GM18508 (cell line): ENCODE results near the gene DDX5.
A peak's percentile ranks its signal among the peaks of the same experiment; 100 is the strongest.

ENCODE experiments used
- ATAC-seq: cut with Tn5 transposase; IDR thresholded peaks from one replicate; pipeline ENCODE4 v1.9.1; 2021; ENCODE audit warnings: moderate number of reproducible peaks; ENCODE audit not compliant: insufficient read depth, unreplicated experiment

The DDX5 gene

DNA sequence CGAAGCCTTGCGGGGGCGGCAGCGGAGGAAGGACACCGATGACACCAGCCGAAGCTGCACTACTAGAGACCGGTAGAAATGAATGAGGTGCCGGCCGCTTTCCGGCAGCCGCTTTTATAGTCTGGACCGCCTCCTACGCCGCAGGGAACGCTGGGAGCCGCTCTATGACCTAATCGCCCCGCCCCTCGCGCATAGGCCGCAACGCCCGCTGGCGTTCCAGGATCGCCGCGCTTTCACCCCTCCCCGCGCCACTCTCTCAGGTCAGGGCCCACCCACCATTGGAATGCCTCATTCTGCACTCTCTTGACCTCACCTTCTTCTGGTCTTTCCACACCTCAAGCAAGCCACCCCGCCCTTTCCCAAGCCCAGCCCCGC, at the start of gene DDX5:
Gene DDX5 (minus strand): TSS at position 89 of the 375 bp plus-strand sequence. CDS start 170 bp downstream, outside the sequence.
- peak; percentile 40 for ATAC-seq

DNA sequence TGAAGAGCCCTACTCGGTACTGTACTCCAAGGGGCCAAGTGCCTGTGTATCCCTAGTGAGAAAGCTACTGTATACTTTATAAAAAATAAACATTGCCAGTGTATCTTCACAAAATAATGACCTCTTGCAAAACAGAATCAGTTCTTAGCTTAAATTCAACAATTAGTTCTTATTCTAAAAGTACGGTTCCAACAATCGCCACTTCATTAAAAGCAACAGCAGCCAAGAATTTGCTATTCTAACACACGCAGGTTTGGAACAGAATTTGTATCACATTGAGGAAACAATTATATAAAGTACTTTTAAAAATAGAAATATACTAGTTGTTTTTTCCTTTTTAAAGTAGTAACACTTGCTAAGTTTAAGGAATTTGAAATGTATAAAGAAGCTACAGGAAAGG, 49.2 kb upstream of the DDX5 start:
- no peak for ATAC-seq

DNA sequence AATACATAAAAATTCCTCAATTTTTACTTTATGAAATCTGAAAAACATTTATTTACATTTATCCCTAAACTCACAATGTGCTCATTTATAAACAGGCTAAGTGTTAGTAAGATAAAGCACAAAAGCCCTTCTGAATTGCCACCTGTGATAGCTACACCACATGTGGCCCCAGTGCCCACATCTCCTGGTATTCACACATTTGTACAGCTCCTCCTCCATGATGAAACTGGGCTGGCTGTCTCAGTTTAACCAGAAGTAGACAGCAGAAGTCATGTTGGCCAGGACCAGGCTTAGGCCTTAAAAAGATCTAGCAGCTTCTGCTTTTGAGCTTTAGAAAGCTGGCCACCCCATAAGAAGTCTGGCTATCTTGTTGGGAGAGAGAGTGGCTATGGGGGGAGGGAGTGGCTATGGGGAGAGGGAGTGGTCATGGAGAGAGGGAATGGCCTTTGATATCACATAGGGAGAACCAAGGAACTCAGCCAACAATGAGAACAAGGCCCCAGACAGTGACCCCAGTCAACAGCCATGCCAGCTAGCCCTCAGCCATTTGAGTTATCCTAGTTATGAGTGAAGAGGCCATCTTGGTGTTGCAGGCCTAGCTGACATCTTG, 48.0 kb upstream of the DDX5 start:
- ATAC-seq, result no peak

DNA sequence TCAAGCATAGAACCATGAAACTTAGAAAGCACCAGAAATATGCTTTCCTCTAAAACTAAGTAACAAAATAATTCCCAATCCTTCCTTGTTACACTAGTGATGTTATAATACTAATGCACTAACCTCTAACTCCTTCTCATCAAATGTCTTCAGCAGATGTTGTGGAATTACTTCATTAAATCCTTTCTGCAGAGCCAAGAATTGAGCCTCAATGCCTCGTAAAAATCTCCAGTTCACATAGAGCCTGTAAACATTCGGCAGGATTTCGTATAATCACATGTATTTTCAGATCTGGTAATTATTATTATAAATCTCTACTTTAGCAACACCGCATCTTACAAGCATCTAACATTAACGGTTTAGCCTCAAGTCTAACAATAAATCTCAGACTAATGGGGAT, 45.4 kb upstream of the DDX5 start:
- no peak for ATAC-seq

DNA sequence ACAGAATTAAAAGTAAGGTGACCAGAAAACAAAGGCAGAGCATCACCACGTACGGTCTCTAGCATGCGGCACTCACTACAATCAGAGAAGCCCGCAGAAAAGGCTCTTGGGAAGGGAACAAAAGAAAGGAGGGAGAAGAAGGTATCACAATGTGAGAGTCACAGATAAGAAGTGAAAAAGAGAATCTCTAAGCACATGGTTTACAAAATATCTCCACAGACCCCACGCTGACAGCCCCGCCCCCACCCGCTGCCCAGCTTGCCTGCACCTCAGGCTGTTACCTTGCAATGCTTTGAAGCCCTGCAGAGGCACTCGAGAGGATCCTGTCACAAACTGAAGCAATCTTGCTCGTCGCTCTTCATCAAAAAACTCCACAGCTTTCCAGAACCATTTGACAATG, 41.2 kb upstream of the DDX5 start:
- no peak for ATAC-seq

DNA sequence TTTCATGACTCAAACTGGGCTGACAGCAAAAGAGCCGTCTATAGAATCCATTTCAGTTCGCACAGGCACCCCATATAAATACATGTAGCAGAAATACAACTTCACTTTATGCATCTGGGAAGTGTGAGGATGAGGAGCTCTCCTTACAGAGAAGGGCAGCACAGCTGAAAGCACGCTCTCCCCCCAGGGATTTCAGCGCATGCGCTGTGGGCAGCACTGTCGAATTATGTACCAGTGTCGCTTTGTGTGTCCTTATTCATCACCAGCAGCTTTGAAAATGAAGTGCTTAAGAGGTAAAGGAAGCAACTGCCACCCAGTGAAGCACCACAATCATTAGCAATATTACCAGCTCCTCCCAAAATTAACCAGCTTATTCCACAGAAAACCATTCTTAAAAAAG, 40.6 kb upstream of the DDX5 start:
- no peak for ATAC-seq

DNA sequence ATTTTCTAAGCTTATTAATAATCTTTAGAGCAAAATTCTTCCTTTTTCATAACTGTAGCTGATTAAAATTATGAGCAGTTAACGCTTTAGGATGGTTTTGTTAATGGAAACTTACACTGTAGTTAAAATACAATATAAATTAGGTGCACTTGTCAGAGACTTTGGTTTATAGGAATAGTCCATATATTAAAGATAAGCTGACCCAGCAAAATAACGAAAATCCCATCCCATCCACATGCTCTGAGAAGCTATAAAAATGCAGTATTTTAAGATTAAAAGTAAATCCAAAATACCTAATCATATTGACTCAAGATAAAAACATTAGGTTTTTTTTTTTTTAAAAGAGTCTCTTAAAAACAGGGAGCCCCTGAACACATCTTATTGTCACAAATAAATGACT, 38.7 kb upstream of the DDX5 start:
- no peak for ATAC-seq

DNA sequence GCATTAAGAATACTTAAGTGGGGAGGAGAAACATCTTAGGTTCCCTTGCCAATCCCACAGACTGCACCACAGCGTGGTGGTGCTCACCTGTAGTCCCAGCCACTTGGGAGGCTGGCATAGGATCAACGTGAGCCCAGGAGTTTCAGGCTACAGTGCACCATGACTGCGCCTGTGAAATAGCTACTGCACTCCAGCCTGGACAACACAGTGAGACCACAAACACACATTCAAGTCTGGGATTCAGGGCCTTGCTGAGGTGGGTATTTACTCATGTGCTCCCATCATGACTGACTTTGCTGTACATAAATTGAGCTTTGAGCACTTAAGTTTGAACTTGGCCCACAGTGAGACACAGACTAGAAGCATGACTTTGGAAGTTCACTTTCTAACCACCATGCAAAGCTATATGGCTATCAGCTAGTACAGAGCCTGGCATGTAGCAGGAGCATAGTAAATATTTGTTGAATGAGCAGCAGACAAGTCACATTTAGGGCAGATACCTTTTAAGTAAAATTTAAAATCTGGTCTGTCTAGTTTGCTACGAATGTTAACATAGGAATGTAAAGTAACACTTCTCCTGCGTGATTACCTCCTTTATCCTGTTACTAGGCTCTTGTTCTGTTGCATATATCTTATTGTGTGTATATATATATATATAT, 34.2 kb upstream of the DDX5 start:
- ATAC-seq, result no peak

DNA sequence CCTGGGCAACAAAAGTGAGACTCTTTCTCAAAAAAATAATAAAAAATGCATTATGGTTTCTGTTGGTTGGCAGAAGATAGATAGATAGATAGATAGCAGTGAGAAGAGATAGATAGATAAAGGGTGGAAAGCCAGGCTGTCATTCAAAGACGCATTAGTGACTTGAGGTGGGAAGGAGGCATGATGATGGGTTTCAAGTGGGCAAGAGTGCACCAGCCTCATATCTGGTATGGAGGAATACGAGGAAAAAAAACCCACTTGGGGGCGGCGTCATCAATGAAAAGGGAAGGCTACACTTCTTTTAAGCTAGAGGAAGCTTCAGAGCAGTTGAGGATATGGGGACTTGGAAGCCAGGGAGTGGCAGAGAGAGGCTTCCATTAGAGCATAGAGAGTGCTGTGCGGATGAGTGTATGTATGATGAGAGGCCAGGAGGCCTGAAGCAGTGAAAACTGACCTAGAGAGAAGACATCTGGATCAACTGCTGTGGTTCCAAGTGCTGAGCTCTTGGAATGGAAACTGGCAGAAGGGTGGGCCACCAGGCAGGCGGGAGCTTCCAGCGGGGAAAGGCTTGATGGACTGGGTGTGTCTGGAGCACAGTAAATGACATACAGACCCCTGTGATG, 32.5 kb upstream of the DDX5 start:
- ATAC-seq, result no peak

DNA sequence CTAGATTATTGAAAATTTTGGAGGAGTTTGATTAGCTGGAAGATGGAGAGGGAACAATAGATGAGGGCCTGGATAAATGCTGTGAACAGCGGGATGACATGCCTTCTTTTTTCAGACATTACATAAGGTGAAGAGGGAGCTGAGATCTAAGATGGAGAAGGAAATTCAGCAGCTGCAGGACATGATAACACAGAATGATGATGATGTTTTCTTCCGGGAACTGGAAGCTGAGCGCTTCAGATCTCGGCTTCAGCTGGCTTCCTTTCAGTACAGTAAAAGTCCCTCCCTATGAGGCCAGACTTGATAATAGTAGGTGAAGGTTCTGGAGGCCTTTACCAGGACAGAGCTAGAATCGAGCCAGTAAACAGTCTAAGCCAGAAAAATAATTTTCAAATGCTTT, 31.4 kb upstream of the DDX5 start:
- no peak for ATAC-seq

DNA sequence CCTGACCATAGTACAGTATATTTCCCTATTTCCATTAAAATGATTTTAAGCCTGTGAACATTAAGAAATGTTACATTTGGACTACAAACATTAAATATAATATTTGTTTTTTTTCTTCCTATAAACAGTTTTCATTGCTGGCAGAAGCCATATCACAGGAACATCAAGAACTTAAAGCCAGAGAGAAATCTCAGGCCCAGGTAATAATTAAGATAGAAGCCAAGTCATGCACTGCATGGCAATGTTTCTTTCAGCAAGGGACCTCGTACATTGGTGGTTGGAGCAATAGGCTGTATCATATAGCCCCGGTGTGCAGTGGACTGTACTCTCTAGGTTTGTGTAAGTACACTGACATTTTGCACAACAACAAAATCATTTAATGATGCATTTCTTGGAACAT, 30.8 kb upstream of the DDX5 start:
- ATAC-seq, result no peak

DNA sequence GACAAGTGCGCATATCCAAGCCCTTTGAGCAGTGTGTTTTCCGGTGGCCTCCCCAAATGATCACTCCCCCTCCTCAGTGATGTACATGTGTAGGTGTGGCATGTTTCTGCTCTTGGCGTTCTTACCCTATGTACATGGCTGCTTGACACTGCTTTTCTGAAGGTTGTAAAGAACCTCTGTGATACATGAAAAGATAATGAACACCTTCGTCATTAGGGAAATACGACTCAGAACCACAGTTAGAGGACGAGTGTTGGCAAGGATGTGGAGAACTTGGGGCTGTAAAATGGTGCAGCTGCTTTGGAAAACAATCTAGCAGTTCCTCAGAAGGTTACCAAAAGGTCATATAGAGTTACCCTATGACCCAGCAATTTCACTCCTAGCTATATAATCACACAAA, 29.3 kb upstream of the DDX5 start:
- ATAC-seq, result no peak

DNA sequence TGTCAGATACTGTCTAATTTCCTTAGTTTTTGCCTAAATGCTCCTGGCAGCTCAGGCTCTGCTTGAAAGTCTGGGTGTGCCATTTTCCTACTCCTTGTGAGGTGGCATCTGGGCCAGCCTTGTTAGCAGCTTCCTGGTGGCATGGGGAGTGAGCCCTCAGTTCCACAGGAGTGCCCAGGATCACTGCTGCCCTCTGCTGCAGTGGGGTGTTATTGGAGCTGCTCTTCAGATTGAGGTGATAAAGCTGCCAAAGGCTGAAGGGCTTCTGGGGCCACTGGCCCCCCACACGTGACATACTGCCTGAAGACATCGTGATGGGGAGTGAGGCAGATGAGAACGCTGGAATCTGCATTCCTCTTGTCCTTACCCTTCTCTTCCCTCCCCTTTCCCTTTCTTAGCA, 28.1 kb upstream of the DDX5 start:
- ATAC-seq, result no peak

DNA sequence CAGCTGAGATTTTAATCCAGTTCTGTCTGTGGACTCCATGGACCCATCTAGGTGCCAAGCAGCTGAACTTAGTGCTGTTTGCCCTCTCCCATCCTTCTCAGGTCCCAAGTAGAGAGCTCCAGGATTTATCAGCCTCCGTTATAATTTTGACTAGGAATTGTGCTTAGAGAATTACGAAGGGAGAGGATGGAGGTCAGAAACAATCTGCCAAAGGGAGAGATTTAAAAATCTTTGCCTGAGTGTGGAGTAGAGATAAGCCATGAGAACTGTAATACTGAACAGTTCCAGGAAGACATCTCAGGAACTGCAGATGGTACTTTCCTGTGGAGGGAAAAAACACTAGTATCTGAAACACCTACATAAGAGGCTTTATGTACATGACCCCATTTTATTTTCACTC, 27.7 kb upstream of the DDX5 start:
- ATAC-seq, result no peak

DNA sequence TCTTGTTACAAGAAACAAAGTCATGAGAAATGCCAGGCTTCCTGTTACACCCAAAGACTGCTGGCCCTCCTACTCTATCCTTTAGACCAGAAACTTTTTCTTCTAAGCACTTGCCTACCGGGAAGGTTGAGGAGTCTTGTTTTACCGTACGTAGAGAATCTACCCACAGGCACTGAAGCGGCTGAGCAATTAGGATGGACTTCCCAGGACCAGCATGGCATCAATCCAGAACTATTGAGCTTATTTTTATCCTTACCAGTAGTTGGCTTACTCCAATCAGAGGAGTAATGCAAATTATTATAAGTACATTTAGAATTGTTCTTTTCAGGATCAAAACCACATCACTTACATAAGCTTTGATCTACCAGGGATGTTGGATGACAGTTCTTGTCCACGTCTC, 26.3 kb upstream of the DDX5 start:
- ATAC-seq, result no peak

DNA sequence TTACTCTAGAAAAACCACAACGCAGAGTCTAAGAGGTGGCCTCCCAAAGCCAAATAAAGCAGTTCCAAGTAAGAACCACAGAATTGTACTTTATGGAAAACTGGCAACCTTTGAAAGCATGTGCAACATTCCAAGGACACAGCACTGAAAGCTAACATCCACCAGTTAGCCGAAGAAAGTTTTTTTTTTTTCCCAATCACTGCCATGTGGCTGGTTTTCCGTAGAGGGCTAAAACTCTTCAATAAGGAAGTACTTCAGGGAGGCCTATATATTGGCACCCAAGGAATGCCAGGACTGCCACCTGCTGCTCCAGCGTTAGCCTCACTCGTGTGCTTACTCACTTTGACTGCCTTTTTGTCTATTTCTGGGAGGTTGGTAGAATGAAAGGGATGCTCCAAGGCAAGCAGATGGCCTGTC, 25.9 kb upstream of the DDX5 start:
- no peak for ATAC-seq

DNA sequence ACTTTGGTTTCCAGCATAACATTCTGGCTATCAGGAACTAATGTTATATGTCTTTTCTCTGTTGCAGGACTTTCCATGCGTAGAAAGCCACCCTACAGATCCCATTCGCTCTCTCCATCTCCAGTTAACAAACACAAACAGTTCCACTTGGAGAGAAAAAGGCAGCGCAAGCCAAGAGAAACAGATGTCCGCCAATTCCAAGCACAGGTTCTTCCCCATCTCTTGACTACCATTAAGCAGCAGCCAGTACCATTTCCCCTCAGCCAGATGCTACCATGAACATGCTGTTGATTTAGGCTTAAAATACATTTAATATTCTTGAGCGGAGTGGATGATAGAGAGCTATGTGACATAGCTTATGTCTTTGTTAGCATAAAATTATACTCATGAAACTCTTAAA, 23.1 kb upstream of the DDX5 start:
- ATAC-seq, result no peak

DNA sequence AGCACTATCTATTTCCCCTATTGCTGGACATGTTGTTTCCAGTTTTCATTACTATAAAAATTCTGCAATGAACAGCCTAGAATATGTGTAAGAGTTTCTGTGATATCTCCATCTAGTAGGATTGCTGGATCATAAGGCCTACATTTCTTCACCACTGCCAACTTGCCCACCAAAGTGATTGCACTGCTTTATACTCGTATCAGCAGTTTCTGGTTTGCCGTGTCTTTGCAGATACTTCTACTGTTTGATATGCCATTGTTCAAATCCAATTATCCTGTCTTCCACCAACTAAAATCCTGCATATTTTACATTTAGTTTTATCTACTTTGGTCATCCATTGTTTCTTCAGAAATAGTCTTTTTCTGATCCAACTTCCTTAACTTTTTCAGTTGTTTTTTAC, 21.8 kb upstream of the DDX5 start:
- ATAC-seq, result no peak

DNA sequence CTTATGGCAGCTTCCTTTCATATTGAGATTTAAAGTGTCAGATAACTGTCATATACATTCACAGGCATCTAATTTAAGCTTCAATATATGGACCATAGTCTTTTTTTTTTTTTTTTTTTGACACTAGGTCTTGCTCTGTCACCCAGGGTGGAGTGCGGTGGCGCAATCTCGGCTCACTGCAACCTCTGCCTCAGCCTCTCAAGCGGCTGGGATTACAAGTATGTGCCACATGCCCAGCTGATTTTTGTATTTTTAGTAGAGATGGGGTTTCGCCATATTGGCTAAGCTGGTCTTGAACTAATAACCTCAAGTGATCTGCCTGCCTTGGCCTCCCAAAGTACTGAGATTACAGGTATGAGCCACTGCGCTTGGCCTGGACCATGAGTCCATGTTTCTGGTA, 14.3 kb upstream of the DDX5 start:
- ATAC-seq, result no peak

DNA sequence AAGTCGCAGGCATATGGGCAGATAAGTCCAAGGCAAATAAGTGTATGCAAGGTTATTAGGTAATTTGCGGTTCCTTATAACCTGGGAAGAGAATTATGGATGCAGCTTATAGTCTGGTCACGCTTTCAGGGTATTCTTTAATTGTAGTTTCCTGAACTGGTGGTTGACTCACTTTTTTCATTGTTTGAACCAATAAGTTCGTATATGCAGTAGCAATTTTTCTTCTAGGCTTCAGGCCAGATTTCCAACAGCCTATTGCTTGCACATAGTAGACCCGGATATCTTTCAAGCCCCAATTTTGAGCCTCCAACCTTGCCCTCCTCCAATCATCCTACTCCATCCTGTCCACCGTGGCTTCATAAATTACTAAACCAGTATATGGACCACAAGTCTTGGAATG, 13.5 kb upstream of the DDX5 start:
- no peak for ATAC-seq

DNA sequence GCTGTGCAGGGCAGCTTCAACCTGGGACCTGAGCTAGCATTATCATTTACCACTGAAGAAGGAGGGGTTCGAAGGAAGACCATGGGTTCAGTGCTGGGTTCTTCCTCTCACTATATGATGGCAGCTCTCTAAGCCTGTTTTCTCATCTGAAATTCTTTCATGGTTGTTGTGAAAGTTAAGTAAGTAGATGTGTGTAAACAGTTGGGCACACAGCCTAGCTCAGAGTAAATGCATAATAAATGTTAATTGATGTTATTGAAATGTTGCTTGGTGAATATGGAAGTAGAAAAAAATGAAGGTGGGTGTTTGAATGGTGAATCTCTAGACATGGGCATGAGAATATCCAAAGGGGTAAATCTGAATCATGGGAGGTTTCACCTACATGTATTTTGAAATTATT, 9.7 kb upstream of the DDX5 start:
- ATAC-seq, result no peak

DNA sequence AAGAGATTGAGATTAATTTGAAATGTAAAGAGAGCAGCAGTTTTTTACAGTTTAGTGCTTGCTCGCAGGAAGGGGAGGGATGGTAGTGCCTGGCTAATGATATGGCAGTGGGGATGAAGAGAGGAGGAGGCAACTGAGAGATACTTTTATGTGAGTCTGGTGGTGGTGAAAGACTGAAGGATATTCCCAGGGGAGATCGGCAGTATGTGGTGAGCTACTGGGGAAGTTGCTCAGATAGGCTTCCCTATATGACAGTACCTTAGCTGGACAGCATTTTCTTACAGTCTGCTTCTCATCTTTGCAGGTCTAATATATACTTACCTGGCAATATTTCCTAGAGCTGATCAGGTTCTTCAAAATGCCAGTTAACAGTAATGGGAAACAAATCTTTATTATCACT, 9.3 kb upstream of the DDX5 start:
- no peak for ATAC-seq
